ENCODE results near the gene DEAF1.

GRCh38 chr11:701741-702461 lies 6.9 kb upstream of the DEAF1 start:
- TF ChIP-seq, protein P1, sequence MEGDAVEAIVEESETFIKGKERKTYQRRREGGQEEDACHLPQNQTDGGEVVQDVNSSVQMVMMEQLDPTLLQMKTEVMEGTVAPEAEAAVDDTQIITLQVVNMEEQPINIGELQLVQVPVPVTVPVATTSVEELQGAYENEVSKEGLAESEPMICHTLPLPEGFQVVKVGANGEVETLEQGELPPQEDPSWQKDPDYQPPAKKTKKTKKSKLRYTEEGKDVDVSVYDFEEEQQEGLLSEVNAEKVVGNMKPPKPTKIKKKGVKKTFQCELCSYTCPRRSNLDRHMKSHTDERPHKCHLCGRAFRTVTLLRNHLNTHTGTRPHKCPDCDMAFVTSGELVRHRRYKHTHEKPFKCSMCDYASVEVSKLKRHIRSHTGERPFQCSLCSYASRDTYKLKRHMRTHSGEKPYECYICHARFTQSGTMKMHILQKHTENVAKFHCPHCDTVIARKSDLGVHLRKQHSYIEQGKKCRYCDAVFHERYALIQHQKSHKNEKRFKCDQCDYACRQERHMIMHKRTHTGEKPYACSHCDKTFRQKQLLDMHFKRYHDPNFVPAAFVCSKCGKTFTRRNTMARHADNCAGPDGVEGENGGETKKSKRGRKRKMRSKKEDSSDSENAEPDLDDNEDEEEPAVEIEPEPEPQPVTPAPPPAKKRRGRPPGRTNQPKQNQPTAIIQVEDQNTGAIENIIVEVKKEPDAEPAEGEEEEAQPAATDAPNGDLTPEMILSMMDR (IDR thresholded peaks at IDR 0.05) = no peak
- TF ChIP-seq POLR2A (IDR thresholded peaks at IDR 0.05) (no peak), POLR2AphosphoS5 (IDR thresholded peaks at IDR 0.05) (no peak), EP300 (IDR thresholded peaks at IDR 0.05) (no peak)

Measured in suprapubic skin (tissue), 4 donors.